Left lobe of liver (tissue), 1 donor: Measurements from ENCODE around the gene HOXD9. TPM values are rescaled to one million over a fixed set of nuclear protein-coding genes. Genes with fewer than 3 reads are reported as not detected.

ENCODE experiments used
- total RNA-seq: library from RNA; stranded (reverse); gene quantifications from one replicate; pipeline ENCODE4 v1.2.1, GENCODE V29; 2021
- donor health status: DM: no; HTN: yes; CAD: no.

HOXD9 gene
- total RNA-seq, 1 donor from 2014 or later = not detected

Other genes with a start within 250 kb of the HOXD9 start
- 19.2 TPM for gene LNPK, start 120.5 kb upstream of the HOXD9 start, total RNA-seq
- not detected for gene EVX2, start 38.8 kb upstream of the HOXD9 start, total RNA-seq
- not detected for gene HOXD13, start 30.0 kb upstream of the HOXD9 start, total RNA-seq
- not detected for gene HOXD12, start 22.9 kb upstream of the HOXD9 start, total RNA-seq
- not detected for gene HOXD11, start 15.4 kb upstream of the HOXD9 start, total RNA-seq
- not detected for gene HOXD10, start 5.9 kb upstream of the HOXD9 start, total RNA-seq
- not detected for gene HOXD8, start 7.0 kb downstream of the HOXD9 start, total RNA-seq
- not detected for gene HOXD4, start 28.8 kb downstream of the HOXD9 start, total RNA-seq
- gene HOXD3, start 34.6 kb downstream of the HOXD9 start, total RNA-seq = not detected
- not detected for gene HOXD1, start 65.9 kb downstream of the HOXD9 start, total RNA-seq
- 7.6 TPM for gene MTX2, start 146.7 kb downstream of the HOXD9 start, total RNA-seq